Renal cortical epithelial cell (primary cell): ENCODE data around the gene DDX39A. TPM values are rescaled to one million over a fixed set of nuclear protein-coding genes. Genes with fewer than 3 reads are reported as not detected.
"Not testable (repeated sequence)": the region's sequence is repeated elsewhere in the genome, so short reads cannot be mapped to it uniquely, and the experiment has no call there.

Source experiments
- DNase-seq: peaks from one replicate; pipeline ENCODE4 v3.0.0-alpha.2; 2011; ENCODE audit warnings: low read depth
- total RNA-seq: library from RNA; depleted of rRNA; stranded (reverse); fragments of >200 nt; gene quantifications from 2 replicates; pipeline ENCODE4 v1.2.3, GENCODE V29; 2014

Gene DDX39A
- total RNA-seq, 1 donor from 2014 or later = 32.6 TPM

DNA sequence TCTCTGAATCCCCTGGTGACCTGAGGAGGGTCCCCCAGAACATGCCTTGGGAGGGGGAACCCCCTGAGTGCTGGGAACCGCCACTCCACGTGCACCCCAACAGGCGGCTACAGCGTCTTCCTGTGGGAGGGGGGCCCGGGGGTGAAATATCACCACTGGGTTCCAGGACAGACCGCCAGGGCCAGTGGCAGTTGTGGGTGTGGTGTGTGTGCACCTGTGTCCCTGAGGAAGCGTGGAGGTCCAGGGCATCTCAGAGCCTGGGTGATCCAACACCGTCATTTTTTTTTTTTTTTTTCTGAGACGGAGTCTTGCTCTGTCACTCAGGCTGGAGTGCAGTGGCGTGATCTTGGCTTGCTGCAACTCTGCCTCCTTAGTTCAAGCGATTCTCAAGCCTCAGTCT lies 33.6 kb downstream of the DDX39A start:
- DNase-seq = no peak

DNA sequence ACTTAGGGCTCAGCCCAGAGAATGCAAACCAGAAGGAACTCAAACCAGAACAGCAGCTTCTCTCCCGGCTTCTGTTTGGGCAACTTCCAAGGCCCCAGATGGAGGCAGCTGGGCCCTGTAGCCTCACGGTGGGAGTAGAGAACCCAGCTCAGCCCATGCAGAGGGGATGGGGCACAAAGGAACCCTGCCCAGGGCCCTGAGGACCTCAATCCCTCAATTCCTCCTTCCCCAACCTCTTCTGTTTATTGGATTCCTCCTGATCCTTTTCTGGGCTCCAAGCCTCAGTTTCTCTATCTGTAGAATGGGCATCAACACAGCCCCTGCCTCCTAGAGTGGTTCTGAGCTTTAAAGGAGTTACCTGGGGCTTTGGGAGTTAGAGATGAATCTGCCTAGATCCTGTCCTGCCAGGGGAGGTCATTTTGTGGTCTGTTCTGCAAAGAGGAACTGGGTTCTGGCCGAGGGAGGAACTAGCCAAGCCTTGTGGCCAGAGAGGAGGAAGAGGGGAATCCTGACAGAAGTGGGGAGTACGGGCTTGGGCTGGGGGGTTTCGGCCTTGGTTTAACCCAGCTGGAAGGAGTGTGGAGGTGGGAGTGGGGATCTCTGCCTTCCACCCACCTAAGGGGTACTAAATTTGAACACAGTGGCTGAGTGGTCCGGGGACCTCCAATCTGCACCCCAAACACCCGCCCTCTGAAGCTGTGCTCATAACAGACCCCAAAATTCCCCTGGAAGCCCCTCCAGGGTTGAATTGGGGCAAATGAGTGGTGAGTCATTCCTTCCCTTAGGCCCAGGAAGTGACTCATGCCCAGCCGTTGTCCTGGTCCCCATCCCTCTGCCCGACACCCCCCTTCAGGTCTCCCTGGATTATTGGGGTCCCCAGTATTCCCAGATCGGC lies 35.2 kb downstream of the DDX39A start:
- peak; percentile 48 for DNase-seq

DNA sequence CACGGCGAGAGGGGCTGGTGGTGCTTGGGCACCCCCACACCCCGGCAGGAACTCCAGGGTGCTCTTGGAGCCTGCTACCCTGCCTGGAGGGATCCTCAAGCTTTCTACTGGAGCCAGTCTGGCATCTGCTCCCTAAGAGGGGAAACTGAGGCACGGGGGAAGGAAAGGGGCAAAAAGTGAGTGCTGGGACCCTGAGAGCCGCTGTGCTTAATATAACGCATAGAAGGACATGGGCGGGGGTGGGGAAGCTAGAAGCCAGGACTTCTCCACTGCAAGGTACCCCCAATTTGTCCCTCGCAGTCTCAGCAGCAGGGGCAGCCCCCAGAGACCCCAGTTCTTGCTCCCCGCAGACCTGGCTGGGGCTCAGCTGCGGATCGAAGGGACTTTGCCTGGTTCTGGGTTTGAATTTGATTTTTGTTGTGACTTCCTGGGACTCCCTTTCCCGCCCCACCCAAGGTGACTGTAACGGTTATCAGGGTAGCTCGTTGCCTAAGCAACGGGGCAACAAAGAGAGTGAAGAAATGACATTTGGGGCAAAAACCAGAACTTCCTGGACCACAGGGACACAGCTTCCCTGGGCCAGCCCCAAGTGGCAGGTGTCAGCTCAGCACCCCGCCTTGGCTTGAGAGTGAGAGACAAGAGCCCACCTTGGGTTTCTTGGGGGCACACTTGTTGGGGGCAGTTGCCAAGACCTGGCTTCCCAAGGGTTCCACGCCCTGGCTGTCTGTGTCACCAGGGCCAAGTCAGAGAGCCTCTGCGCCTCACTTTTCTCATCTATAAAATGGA lies 37.3 kb downstream of the DDX39A start:
- peak; percentile 38 for DNase-seq

DNA sequence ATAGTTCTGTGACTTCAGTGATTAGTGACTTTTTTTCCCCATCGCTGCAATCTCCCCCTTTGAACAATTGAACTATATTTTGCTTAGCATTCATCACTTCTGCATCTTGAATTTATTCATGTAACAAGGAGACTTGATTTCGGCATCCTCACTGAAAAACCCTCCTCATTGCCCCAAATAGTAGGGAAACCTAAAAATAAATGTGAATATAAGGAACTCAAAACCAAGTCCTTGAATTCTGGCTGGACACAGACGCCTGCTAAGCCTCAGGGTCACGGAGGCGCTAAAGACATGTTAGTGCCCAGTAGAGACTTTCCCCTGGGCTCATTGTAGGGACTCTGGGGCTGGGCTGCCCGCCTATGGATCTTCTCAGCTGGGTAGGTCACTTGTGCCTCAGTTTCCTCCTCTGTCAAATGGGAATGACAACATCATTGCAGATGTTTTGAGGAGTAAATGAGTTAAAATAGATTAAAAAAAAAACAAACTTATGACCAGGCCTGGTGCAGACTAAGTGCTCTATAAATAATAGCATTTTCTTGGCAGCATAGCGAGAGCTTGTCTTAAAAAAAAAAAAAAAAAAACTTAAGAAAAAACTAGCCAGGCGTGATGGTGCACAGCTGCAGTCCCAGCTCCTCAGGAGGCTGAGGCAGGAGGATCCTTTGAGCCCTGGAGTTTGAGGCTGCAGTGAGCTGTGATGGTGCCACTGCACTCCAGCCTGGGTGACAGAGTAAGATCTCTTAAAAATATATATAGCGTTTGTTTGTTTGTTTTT lies 39.7 kb downstream of the DDX39A start:
- no peak for DNase-seq

DNA sequence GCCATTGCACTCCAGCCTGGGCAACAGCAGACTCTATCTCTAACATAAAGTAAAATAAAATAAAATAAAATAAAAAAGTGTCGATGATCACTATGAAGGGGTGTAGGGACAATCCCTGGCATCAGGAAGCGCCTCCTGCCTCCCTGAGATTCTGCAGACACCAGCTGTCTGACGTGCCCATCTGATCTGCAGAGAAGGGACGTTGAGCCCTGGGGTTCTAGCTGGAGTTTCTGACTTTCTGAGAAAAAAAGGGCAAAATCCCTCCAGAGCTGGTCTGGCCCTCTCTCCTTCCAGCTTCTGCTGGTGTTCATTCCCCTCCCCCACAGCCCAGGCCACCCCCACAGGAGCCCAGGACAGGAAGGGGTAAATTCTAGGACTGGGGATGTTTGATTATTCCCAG lies 40.3 kb downstream of the DDX39A start:
- DNase-seq = no peak

DNA sequence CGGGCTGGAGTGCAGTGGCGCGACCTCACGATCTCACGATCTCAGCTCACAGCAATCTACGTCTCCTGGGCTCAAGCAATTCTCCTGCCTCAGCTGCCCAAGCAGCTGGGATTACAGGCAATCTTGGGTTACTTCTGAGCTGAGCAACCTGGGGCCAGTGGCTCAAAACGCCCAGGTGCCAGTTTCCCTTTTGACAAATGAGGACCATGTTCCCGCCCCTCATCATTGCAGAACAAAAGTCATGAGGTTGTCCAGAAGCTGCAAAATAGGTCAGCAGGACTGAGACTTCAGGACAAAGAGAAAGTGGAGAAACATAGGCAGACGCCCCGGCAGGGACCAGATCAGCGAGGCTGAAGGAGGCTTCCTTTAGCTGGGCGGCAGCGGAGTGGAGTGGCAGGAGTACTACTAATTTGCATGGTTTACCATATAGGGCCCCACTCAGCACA lies 41.2 kb downstream of the DDX39A start:
- DNase-seq = no peak

DNA sequence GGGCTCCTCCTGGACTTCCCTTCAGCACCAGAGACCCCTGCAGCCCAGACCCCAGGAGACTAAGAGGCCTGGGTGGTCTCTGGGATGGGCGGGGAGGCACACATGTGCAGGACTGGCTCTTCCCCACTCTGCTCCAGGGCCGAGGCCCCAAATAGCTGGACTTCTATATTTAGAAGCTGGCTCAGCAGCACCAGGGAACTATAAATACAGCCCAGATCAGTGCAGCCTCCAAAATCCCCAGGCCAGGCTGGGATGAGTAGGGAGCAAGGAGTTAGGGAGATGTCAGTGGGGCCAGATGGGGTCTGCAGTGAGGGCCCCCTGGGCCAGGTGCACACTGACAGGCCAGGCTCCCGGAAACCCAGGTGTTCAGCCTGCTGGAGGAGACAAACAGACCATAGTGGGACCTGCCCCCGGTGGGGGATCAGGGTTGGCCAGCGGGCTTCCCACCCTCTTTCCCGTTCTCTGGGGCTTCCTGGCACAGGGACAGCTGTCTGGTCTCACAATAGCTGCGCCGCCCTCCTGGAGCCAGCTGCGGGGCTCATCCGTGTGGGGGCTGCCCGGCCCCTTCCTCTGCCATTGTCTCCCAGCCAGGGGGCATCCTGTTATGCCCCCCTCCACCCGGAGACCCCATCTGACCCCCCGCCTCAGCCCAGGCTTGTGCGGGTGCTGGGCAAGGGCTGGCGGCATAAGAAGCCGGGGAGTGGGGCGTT lies 43.4 kb downstream of the DDX39A start:
- DNase-seq = no peak

DNA sequence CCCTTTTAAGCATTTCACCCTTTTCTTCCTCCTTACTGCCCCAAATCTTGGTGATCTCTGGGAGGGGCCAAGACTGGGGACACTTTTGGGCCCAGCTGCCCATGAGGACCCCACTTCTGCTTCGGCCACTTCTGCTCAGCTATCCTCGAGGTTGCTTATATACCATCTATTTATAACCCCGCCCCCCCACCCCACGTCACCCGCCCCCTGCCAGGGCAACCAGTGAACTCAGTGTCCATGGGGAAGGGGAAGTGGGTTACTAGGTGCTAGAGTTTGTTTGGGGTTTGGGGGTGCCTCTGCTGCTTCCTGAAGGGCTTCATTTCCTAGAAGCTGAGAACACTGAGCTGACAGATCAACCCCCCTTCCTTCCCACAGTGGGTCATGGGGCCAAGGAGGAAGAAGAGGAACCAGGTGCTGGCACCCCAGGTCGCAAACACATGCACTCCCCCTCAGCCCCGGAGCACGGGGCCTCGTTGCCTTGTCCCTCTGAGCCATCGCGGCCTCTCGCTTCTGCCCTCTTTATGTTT lies 44.0 kb downstream of the DDX39A start:
- no peak for DNase-seq

DNA sequence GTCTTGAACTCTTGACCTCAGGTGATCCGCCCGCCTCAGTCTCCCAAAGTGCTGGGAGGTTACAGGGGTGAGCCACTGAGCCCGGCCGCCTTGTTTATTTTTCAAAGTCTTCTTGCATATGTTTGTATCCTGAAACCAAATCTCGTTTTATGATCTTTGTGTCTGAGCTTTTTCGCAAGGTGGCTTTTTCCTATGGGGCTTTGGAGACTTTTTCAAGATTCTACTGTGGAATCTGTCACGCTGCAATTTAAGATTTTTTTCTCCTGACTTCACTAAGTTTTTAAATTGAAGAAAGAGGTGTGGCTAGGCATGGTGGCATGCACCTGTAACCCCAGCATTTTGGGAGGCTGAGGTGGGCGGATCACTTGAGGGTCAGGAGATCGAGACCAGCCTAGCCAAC lies 44.8 kb downstream of the DDX39A start:
- DNase-seq = not testable (repeated sequence)

DNA sequence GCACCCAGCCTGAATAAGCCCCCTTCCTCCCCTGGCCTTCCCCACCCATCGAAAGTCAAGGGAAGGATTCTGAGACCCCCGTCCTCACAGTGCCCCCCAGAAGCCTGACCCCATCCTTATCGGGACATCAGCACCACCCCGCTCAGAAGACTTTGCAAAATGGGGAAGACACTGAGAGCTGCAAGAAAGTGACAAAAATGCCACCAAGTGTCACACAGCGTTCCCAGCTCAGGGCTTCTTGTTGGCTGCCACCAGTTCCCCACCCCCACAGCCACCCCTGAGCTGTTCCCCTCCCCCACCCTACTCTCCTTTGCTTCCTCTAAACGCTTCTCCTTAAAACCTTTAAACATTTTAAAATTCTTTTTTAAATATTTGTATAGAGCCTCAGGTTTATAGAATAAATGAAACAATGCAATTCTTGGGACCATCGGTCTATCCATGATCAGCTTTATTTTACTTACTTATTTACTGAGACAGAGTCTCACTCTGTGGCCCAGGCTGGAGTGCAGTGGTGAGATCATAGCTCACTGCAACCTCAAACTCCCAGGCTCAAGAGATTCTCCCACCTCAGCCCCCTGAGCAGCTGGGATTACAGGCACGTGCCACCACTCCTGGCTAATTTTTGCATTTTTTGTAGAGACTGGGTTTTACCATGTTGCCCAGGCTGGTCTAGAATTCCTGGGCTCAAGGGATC lies 46.6 kb downstream of the DDX39A start:
- DNase-seq = not testable (repeated sequence)

DNA sequence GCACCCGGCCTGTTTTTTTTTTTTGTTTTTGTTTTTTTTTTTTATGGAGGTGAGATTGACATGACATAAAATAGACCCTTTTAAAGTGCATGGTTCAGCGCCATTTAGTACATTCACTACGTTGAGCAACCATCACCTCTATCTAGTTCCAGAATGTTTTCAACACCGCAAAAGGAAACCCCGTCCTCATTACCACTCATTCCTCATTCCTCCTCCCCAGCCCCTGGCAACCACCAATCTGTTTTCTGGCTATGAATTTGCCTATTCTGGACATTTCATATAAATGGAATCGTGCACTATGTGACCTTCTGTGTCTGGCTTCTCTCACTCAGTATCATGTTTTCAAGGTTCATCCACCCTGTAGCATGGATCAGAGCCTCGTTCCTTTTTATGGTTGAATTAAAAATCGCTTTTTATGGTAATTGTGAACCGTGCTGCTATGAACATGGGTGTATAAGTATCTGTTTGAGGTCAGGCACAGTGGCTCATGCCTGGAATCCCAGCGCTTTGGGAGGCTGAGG lies 47.8 kb downstream of the DDX39A start:
- DNase-seq = no peak

DNA sequence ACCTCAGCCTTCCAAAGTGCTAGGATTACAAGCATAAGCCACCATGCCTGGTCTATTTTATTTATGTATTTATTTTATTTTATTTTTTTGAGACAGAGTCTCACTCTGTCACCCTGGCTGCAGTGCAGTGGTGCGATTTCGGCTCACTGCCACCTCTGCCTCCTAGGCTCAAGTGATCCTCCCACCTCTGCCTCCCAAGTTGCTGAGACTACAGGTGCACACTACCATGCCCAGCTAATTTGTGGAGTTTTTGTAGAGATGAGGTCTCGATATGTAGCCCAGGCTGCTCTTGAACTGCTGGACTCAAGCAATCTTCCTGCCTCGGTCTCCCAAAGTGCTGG lies 48.2 kb downstream of the DDX39A start:
- no peak for DNase-seq

DNA sequence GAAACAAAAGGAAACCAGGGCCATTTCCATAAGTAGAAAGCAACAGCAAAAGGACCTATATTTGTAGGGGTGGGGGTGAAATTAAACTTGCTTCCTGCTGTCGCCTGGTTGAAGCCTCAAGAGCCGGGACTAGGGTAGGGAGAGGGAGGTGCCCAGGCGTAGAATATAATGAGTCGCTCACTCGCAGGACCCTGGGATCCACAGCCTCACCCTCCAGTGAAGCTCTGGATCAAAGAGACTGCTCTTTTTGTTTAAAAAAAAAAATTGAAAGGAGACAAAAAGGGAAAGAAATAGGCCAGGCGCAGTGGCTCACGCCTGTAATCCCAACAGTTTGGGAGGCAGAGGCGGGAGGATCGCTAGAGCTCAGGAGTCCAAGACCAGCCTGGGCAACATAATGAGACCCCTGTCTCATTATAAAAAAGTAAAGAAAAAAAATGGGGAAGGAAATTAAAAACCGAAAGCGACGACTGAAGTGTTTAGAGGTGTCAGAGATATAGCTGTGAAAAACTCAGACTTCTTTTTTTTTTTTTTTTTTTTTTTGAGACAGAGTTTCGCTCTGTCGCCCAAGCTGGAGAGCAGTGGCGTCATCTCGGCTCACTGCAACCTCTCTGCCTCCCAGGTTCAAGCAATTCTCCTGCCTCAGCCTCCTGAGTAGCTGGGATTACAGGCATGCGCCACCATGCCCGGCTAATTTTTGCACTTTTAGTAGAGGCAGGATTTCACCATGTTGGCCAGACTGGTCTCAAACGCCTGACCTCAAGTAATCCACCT lies 48.8 kb downstream of the DDX39A start:
- no peak for DNase-seq

DNA sequence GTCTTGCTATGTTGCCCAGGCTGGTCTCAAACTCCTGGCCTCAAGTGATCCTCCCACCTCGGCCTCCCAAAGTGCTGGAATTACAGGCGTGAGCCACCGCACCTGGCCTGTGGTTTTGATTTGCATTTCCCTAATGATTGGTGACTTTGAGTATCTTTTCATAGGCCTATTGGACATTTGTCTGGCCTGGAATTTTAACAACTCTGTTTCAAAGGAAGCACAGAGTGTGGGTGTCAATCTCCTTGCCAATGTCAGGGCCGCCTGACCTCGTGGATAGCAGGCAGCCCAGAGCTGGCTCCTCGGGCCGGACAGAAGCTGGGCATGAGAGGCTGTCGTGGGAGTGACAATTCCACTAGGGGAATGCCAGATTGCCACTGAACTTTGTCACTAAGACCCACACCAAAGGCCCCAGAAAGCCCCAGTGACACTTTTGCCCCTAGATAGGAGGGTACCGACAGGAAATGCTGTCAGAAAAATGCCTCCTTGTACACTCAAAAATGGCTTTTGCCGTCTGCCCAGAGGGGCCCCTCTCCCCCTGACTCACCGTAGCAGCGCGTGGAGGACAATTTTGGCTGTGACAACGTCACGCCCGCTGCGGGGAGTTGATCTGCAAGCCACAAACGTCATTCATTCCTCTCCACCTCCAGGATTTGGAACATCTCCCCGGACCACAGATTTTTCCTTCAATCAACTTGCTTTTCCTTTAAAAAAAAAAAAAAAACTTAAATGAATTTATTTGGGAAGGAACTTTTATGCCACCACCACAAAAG lies 49.6 kb downstream of the DDX39A start:
- no peak for DNase-seq

DNA sequence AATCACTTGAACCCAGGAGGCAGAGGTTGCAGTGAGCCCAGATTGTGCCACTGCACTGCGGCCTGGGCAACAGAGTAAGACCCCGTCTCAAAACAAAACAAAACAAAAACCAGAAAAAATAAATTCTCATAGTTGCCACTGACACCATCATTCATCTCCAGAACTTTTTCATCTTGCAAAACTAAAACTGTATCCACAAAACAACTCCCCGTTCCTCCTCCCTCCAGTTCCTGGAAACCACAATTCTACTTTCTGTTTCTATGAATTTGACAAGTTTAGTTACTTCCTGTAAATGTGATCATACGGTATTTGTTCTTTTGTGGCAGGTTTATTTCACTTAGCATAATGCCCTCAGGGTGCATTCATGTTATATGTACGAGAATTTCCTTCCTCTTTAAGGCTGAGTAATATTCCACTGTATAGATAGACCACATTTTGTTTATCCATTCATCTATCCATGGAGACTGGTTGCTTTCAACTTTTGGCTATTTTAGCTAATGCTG lies 51.1 kb downstream of the DDX39A start:
- no peak for DNase-seq

DNA sequence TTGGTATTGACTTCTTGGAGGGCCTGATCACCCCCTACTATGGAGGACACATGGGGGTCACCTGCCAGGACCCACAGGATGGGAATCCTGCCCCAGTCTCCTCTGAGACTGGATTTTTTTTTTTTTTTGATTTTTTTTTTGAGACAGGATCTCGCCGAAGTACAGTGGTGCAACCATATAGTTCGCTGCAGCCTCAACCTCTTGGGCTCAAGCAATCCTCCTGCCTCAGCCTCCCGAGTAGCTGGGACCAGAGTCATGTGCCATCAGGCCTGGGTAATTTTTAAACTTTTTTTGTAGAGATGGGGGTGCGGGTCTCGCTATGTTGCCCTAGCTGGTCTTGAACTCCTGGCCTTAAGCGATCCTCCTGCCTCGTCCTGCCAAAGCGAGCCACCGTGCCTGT lies 52.1 kb downstream of the DDX39A start:
- DNase-seq = no peak

DNA sequence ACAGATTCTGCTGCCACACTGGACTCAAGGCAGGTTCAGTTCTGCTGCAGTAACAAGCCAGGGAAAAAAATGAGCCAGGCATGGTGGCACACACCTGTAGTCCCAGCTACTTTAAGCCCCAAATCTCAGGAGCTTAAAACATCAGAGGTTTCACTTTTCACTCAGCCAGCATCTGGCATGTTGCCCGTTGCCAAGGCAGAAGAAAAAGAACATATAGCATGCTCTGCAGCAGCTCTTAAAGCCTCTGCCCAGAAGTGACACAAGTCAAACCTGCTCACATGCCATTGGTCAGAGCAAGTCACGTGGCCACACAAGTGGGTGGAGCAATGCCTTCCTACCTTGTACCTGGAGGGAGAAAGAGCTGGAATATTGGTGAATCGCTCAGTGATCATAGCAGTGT lies 52.6 kb downstream of the DDX39A start:
- DNase-seq = peak; percentile 82

DNA sequence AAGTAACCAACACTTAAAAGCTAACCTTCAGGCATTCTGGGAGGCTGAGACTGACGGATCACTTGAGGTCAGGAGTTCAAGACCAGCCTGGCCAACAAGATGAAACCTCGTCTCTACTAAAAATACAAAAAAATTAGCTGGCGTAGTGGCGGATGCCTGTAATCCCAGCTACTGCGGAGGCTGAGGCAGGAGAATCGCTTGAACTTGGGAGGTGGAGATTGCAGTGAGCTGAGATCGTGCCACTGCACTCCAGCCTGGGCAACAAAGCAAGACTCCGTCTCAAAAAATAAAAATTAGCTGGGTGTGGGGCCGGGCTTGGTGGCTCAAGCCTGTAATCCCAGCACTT lies 55.1 kb downstream of the DDX39A start:
- not testable (repeated sequence) for DNase-seq
